ENCODE measurements around the gene EBF4. TPM values are rescaled to one million over a fixed set of nuclear protein-coding genes. Genes with fewer than 3 reads are reported as not detected.

EBF4 gene
- polyA plus RNA-seq, 1 experiment: 0.60 TPM

DNA sequence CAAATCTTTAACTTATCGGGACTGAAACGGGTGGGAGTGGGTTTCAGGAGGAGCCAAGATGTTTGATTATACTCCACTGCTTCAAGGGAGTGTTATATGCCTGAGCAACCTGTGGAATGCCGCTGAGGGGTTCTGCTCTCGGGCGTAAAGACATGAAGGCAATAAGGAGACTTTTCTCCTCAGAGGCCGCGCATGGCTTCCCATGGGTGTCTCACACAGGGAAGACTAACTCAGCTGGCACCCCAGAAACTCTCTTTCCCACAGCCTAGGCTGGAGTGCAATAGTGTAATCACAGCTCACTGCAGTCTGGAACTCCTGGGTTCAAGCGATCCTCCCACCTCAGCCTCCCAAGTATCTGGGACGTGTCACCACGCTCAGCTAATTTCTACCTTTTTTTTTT lies 117.1 kb downstream of the EBF4 start:
- peaks cover 19% of the 10 kb centered on the region for H3K27me3 ChIP-seq (ENCODE audit: control insufficient read depth, insufficient read depth, low read length)
- TF ChIP-seq, protein P1, sequence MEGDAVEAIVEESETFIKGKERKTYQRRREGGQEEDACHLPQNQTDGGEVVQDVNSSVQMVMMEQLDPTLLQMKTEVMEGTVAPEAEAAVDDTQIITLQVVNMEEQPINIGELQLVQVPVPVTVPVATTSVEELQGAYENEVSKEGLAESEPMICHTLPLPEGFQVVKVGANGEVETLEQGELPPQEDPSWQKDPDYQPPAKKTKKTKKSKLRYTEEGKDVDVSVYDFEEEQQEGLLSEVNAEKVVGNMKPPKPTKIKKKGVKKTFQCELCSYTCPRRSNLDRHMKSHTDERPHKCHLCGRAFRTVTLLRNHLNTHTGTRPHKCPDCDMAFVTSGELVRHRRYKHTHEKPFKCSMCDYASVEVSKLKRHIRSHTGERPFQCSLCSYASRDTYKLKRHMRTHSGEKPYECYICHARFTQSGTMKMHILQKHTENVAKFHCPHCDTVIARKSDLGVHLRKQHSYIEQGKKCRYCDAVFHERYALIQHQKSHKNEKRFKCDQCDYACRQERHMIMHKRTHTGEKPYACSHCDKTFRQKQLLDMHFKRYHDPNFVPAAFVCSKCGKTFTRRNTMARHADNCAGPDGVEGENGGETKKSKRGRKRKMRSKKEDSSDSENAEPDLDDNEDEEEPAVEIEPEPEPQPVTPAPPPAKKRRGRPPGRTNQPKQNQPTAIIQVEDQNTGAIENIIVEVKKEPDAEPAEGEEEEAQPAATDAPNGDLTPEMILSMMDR (IDR thresholded peaks at IDR 0.05; ENCODE audit: low read depth, low read length): no peak
- peaks cover 4% of the 10 kb centered on the region for H3K9me3 ChIP-seq (ENCODE audit: control insufficient read depth, insufficient read depth, low read length)
- CTCF ChIA-PET: no interaction called here
- H3K4me3 ChIP-seq (ENCODE audit: low read depth, low read length): no peak overlapping the region
- no peak overlapping the region for H3K27ac ChIP-seq (ENCODE audit: low read depth, low read length)
- no peak for DNase-seq (ENCODE audit: low read depth, low spot score)
- POLR2A ChIA-PET: interaction anchor here (0.7 kb wide), 2 partner anchors 14 to 842 kb away, joined by 5 to 10 read pairs; no protein-coding TSS in a partner anchor

Small RNA genes lying within 50 kb of the gene (small RNA-seq; reads per million reads assigned to genes)
- gene SNORA51 (ENCODE audit: insufficient read length, low read depth): not detected
- not detected for gene SNORD110 (ENCODE audit: insufficient read length, low read depth)
- gene SNORD56 (ENCODE audit: insufficient read length, low read depth): not detected
- gene SNORD57 (ENCODE audit: insufficient read length, low read depth): not detected
- not detected for gene SNORD86 (ENCODE audit: insufficient read length, low read depth)

Other genes with a start within 250 kb of the EBF4 start
- gene SNRPB, start 222.0 kb upstream of the EBF4 start, polyA plus RNA-seq (2011; rRNA removed): 137 and 142 TPM in 2 replicates
- 10.8 and 11.4 TPM in 2 replicates for gene ZNF343, start 183.9 kb upstream of the EBF4 start, polyA plus RNA-seq (2011; rRNA removed)
- not detected in 2 replicates for gene TMC2, start 156.2 kb upstream of the EBF4 start, polyA plus RNA-seq (2011; rRNA removed)
- gene NOP56, start 40.1 kb upstream of the EBF4 start, polyA plus RNA-seq (2011; rRNA removed): 126 and 142 TPM in 2 replicates
- gene IDH3B, start 28.6 kb upstream of the EBF4 start, polyA plus RNA-seq (2011; rRNA removed): 113 and 116 TPM in 2 replicates
- gene CPXM1, start 107.8 kb downstream of the EBF4 start, polyA plus RNA-seq (2011; rRNA removed): 9.0 and 12.9 TPM in 2 replicates
- not detected in 2 replicates for gene C20orf141, start 122.2 kb downstream of the EBF4 start, polyA plus RNA-seq (2011; rRNA removed)
- gene TMEM239, start 123.6 kb downstream of the EBF4 start, polyA plus RNA-seq (2011; rRNA removed): not detected in 2 replicates
- gene PCED1A, start 147.9 kb downstream of the EBF4 start, polyA plus RNA-seq (2011; rRNA removed): 17.5 and 19.7 TPM in 2 replicates
- 33.5 and 36.7 TPM in 2 replicates for gene VPS16, start 148.0 kb downstream of the EBF4 start, polyA plus RNA-seq (2011; rRNA removed)
- gene PTPRA, start 180.7 kb downstream of the EBF4 start, polyA plus RNA-seq (2011; rRNA removed): 68.0 and 87.4 TPM in 2 replicates